GM21447 (cell line): ENCODE measurements around the gene TRAPPC3L.
"Not testable (repeated sequence)": the region's sequence is repeated elsewhere in the genome, so short reads cannot be mapped to it uniquely, and the experiment has no call there.

Source experiments
- ATAC-seq: cut with Tn5 transposase; IDR thresholded peaks from one replicate; pipeline ENCODE4 v1.9.1; 2021; ENCODE audit not compliant: unreplicated experiment

TRAPPC3L gene

DNA sequence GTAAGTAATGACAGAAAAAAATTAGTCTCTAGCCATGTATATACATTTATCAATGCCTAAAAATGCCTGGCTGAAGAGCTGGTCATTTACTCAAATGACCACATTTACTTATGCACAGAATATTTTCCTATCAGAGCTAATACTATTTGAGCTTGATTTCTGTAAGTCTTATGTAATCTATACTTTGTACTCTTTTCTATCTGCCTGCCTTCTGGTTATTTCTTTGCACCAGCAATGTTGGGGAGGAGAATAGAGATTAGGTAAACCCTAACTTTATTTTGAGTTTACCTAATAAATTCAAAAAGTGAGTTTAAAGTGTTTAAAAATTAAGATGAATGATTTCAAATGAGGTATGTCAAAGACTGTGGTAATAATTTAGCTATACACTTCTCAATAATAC lies 30.3 kb downstream of the TRAPPC3L start:
- no peak for ATAC-seq

DNA sequence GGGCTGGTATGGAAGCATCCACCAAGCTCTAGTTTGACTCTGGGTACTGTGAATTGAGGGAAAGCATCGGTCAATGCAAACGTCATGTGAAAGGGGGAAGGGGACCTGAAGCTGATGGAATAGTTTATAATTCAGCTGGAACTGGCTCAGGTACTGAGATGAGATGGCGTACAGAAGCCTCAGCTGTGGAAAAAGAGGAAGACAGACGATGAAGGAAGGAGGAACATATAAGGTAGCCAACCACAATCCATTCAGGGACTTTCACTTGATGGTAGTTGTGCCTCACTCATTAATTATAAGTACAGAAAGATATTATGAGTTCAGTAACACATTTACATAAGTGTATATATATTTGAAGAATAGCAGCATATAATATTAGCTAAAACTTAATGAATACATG lies 31.4 kb downstream of the TRAPPC3L start:
- ATAC-seq: no peak

DNA sequence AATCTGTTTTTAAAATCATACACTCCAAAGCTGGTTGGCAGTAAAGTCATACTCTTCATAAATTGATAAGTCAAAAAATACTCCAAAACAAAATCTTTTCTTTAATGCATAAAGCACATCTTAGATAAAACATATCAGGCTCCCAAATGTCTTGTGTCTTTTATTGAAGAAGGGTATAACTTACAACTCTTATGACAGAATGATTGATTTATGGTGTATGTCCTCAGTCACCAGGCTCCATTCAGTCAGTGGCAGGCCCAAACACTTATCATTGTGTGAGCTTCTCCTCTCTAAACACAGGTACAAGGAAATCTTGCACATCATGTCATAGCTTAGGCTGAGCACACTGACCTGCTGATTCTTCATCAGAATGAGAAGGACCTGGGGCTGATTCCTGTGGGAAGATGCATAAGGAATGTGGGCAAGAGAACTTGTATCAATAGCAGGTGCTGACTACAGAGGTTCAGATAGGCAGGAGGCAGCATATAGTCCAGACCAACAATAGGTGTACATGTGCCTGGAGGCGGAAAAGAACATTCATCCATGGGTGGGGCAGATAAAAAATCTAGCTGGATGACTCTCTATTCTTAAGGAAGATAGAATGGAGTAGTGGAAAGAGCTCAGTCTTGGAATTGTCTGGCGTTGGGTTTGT lies 32.1 kb downstream of the TRAPPC3L start:
- ATAC-seq: no peak

DNA sequence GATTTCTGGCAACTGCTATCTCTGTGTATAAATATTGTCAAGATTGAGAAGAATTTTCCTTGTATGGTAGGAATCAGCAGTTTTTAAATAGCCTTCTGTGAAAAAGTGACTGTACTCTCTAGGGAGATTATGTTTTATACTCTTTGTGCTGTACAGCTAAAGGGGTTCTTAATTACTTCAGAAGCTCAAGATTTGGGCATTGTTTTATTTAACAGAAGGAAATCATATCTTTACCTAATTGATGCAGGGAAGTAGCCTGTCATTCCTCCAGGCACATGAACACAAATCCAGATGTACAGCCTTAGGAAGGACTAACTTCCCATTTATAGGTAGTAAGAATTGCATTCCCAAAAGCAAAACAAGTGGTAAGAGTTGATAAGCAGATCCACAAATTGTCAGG lies 32.8 kb downstream of the TRAPPC3L start:
- ATAC-seq: no peak

DNA sequence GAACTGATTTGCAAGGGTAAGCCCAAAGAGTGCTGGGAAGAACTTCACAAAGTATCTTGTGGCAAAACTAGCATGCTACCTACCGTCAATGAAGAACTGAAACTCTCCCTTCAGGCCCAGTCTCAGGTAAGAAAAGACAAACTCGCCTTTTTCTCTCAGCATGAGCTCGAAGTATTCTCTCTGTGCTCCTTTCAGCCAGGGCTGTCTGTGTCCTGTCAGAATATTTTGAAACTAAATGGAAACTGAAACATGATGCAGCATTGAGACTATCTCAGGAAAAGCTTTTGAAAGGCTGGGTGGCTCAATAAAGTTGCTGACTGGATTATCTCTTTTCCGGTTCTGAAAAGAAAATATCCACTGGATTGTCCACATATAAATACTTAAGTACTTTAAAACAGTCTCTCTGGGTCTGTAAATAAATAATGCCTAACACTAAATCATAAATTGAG lies 33.3 kb downstream of the TRAPPC3L start:
- peak; percentile 70 for ATAC-seq

DNA sequence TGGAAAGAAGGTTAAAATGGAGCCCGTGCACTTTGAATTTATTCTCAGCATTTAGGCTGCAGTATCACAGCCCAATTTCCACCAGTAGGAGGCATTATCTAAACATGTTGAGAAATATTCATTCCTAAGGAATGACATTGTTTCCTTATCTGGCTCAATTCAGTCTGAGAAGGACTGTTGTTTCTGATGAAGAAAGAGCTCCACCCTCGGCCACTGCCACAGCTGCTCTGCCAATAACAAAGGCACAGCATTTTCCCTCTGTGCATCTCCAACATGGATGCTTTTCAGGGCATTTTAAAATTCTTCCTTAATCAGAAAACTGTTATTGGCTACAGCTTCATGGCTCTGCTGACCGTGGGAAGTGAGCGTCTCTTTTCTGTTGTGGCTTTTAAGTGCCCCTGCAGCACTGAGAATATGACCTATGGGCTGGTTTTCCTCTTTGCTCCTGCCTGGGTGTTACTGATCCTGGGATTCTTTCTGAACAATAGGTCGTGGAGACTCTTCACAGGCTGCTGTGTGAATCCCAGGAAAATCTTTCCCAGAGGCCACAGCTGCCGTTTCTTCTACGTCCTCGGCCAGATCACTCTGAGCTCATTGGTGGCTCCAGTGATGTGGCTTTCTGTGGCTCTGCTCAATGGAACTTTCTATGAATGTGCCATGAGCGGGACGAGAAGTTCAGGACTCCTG lies 33.9 kb downstream of the TRAPPC3L start, which contains the start of gene CALHM5:
Gene CALHM5, plus strand, starts transcription at position 216 of the 687 bp plus-strand sequence. Its CDS starts 58 bp downstream, at position 274.
- ATAC-seq: no peak

DNA sequence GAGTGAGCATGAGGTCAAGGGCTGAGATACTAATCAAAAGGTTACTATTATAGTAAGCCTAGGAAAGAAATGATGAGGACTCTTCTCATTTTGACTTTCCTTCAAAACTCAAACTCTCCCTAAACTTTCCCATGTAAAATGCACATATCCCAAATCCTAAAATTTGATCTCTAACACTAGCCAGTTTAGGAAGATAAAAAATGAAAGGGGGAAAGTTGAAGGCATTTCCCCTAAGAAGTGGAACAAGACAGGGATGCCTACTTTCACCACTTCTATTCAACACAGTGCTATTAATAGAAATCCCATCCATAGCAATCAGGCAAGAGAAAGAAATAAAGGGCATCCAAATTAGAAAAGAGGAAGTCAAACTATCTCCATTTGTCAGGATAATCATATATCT lies 37.0 kb downstream of the TRAPPC3L start:
- ATAC-seq: no peak

DNA sequence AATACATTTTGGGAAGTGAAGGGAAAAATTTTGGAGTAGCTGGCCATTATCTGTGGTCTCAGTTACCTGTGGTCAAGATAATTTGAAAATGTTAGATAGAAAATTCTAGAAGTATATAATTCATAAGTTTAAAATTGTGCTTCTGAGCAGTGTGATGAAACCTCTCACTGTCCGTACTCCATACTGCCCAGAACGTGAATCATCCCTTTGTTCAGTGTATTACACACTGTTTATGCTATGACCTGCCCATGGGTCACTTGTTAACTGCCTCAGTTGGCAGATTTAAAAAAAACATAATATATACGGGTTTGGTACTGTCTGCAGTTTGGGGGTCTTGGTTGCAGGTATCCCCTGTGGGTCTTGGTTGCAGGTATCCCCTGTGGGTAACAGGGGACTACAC lies 38.2 kb downstream of the TRAPPC3L start:
- ATAC-seq: no peak

DNA sequence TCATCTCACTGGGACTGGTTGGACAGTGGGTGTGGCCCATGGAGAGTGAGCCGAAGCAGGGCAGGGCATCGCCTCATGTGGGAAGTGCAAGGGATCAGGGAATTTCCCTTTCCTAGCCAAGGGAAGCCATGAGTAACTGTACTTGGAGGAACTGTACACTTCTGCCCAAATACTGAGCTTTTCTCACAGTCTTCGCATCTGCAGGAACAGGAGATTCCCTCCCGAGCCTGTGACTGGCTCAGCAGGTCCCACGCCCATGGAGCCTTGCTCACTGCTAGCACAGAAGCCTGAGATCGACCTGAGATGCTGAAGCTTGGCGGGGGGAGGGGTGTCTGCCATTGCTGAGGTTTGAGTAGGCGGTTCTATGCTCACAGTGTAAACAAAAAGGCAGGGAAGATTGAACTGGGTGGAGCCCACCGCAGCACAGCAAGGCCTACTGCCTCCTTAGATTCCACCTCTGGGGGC lies 44.5 kb downstream of the TRAPPC3L start:
- no peak for ATAC-seq

DNA sequence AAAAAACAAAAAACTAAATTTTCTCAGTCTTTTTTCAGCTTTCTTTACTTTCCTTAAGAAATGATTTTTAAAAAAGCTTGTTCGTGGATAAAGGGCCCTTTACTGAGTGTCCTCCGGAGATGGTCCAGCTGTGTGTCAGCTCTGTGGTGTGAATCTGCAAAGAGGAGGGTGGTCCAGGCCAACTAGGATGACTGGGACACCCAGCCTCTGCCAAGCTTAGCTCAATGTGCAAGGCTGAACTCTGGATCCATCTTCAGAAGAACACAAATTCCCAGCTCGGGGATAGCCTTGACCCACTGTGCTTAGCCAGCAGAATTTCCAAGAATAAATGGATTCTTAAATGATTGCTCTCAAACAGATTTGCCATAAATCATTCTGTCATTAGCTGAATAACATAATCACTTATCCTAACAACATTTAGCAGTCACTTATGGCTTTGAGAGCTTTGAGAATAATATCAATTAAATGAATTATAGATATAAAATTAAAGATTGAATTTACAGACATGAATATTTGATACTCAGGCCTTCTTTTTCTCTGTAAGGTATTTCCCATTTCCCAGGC lies 48.3 kb downstream of the TRAPPC3L start:
- ATAC-seq: no peak

DNA sequence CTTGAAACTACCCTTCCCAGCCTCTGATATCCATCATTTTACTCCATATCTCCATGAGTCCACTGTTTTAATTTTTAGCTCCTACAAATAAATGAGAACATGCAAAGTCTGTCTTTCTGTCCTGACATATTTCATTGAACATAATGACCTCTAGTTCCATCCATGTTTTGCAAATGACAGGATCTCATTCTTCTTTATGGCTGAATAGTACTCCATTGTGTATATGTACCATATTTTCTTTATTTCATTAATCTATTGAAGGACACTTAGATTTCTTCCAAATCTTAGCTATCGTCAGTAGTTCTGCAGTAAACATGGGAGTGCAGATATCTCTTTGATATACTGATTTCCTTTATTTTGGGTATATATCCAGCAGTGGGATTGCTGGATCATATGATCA lies 50.3 kb downstream of the TRAPPC3L start:
- not testable (repeated sequence) for ATAC-seq

DNA sequence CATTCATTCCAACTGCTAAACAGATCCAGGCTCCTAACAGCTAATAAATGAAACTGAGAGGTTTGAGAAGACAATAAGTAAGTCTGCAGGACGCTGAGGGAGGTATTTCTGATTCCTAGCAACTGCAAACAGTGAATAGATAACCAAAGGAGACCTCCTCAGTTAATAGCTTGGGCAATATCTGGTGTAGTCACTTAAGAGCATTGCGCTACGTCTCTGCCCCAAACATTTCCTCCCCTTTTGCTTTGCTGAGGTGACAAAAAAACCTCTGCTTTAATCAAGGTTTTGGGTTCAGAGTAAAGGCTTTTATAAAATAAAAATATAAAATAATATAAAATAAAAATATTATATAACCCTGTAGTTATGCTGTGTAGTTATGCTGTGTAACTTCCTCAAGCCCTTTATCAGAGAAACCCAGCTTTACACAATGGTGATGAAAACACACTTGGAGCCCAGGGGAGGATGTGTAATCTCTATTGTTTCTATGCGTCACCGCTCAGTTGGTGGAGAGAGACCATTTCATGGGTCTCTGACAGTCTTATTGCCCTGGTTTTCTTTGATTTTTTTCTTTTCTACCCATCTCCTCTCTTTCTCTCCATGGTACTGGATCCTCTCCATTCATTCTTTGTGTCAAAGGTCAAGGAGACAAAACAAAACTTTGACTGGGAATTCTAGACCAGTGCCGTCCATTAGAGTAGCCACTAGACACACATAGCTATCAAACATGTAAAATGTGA lies 53.0 kb downstream of the TRAPPC3L start:
- ATAC-seq: no peak

DNA sequence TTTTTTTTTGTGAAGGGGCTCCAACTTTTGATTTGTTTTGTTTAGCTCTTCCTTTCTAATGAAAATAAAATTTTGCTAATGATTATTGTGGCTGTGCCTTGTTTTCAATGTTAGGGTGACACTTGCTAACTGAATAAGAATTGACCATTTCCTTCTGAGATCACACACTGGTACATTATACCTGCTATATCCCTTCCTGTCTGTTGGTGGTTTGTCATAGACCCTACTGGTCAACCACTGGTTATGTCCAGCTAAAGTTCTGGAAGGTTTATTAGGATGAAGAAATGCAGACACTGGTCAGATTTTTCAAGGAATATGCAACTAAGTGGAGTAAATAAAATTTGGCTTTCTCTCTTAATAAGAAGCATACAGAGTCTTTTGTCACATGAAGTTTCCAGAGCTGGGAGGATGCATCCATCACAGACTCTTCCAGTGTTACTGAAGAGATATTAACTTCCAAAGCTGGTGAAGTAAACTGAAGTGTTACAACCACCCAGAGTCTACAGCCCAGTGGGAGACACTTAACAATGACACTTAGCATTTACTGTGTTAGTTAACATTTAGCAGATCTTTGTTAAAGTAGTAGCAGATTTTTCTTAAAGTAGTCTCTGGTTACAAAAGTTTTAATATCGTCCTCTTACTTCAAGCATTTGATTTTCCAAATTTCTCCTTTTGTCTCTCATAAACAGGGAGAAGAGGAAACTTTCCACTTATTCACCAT lies 53.7 kb downstream of the TRAPPC3L start:
- no peak for ATAC-seq

DNA sequence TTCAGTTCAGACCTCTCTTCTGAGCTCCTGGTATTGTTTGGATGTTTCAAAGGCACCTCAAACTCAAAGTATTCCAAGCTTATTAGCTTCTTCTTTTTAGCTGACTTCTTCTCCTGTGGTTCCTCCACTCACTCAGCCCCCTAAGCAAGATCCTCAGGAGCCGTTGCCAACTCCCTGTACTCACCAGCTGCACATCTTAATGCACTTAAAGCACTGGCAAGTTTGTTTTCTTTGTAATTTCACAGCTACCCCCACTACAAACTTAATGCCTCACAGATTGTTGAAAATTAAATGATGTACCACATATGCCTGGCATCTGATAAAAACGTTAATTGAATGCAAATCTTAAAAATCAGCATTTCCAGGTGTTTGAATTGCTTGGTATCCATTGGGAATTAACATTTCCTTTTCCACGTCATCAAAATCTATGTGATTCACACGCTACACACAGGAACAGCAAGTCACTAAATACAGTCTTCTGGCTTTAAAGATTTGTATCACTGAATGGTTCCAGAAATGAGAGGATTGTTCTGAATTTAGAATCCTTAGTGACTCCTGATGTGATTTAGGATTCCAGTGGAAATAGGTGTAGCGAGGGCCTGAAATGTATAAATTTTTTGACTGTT lies 59.8 kb downstream of the TRAPPC3L start:
- no peak for ATAC-seq

DNA sequence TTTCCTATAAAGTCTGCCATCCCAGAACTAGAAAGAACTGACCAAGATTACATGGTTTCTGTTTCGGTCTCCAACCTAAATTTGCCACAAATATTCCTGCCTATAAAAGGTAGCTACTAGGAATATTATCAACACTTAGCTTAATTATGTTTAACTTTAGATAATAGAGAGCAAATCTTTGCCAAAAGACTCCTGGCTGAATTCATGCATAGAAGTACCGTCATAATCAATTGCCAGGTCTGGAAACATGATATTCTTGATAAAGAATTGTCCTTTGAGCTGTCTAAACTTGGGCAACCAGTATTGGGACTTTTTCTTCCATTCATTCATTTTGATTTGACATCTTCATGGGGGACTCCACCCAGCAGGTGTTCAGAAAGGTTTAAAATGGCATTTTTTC lies 61.9 kb downstream of the TRAPPC3L start:
- ATAC-seq: no peak

DNA sequence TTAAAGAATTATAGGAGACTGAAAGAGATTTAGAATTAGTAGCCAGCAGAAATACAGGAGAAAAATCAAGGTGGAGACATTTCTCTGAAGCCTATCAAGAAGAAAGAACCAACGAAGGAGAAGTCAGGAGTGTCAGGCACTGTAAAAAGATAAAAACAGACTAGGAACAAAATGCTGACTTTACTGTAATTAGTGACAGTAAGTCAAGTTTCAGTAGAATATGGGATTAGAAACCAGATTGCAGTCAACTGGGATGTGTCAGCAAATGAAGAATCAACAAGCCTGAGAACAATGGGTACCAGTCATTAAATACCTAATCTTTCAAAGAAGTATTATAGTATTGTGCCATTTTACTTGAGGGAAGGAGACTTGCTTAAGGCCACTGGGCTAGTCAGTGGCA lies 62.7 kb downstream of the TRAPPC3L start:
- ATAC-seq: no peak

DNA sequence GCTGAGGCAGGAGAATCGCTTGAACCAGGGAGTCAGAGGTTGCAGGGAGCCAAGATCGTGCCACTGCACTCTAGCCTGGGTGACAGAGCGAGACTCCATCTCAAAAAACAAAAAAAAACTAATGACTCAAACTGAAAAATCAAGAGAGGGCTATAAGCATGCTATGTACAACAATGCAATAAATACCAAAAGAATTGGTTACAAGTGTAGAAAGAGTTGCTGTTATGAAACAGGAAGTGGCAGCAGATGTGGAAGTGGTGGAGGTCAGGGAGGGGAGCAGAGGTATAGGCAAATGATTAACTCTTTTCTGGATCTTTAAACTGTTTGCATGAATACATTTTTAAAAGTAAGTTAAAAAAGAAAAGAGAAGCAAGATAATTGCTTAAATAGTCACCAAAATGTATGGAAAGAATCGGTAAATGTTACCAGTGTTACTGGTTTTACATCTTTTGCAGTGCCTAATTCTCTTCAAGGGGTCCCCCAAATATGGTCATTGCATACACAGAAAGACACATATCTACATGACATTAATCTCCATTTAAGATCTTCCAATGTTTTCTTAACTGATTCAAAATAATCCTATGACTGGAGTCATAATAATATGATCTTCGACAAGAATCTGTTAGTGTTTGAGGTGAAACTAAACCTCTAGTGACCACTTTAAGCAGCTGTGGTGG lies 69.3 kb downstream of the TRAPPC3L start:
- peak; percentile 100 for ATAC-seq

DNA sequence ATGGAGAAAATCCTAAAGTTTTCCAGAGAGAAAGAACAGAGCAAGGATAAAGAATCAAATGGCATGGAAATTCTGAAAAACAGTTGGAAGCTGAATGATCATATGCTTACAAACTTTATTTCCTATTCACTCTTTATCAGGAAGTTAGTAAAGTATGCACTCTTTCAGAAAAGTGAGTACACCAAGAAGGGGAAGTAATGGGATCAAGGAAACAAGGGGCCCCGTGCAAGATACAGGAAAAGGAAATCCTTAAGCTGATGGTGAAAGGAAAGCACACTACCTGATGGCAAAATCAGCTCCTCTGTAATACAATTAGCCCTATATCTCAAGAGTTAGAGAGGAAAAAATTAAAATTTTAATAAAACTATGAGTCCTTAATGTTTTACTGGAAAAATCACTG lies 70.3 kb downstream of the TRAPPC3L start:
- ATAC-seq: no peak

DNA sequence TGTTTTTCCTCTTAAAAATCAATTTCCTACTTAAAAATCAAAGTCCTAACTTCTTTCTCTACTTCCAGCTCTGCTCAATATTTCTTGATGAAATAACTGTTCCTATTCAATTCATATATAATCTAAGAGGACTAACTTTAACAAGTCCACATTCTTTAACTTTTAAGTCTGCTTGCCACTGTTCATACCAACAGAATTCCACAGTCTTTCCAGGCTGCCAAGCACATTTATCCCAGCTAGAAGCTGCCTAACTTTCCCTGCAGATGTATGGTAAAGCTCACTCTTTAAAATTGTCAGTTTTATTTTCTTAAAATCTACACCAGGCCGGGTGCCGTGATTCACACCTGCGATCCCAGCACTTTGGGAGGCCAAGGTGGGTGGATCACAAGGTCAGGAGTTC lies 72.8 kb downstream of the TRAPPC3L start:
- no peak for ATAC-seq

DNA sequence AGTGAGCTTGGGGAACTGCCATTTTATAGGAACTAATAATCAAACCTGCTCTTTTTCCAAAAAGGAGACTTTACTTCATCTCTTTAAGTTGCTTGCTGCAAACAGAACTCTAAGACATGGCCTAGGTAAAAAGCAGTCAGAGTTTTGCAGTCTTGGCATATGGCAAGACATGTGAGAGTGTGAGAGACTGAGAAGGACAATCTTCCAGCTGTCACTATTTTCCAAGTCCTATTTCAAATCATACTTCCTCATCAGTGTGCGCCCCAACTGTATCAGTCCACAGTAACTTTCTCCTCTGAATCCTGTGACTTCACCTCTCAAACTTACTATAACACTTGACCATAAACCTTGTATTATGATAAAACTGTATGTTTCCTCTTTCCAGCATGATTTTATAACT lies 74.0 kb downstream of the TRAPPC3L start:
- no peak for ATAC-seq
